OCI-LY3 (cell line): ENCODE results near the gene MYL7.

Experiments used
- H2AFZ ChIP-seq: fragments of 200-600, 300-600 bp; shearing (Covaris generic); 2 replicates; pipeline ENCODE4 v1.6.0; 2014; ENCODE audit warnings: antibody characterized with exemption, low read depth, low read length
- H3K27ac ChIP-seq: fragments of 200-600, 300-600 bp; sonication (generic); 2 replicates; pipeline ENCODE4 v1.5.1; 2014; ENCODE audit warnings: mild to moderate bottlenecking, low read length, moderate library complexity, mixed read lengths
- H3K27me3 ChIP-seq: fragments of 200-600, 300-600 bp; sonication (generic); 2 replicates; pipeline ENCODE4 v1.6.1; 2014; ENCODE audit warnings: low read depth, low read length, mixed read lengths
- H3K36me3 ChIP-seq: fragments of 200-600, 300-600 bp; sonication (generic); replicated peaks from 2 replicates; pipeline ENCODE3; 2014; ENCODE audit warnings: low read depth, low read length, mixed read lengths
- H3K4me1 ChIP-seq: fragments of 300-600, 200-600 bp; sonication (generic); 2 replicates; pipeline ENCODE4 v1.6.1; 2014; ENCODE audit warnings: low read length, mixed read lengths
- H3K4me2 ChIP-seq: fragments of 200-600, 300-600 bp; sonication (generic); 2 replicates; pipeline ENCODE4 v1.6.1; 2014; ENCODE audit warnings: low read length, mixed read lengths
- H3K4me3 ChIP-seq: fragments of 300-600, 200-600 bp; sonication (generic); 2 replicates; pipeline ENCODE4 v1.5.1; 2014; ENCODE audit warnings: antibody characterized with exemption, mild to moderate bottlenecking, low read length, moderate library complexity
- H3K79me2 ChIP-seq: fragments of 300-600, 200-600 bp; shearing (Covaris generic); 2 replicates; pipeline ENCODE4 v1.6.1; 2014; ENCODE audit warnings: mild to moderate bottlenecking, low read length, mixed read lengths
- H3K9ac ChIP-seq: fragments of 300-600, 200-600 bp; shearing (Covaris generic); 2 replicates; pipeline ENCODE4 v1.6.0; 2014; ENCODE audit warnings: mild to moderate bottlenecking, low read length, moderate library complexity
- H3K9me3 ChIP-seq: fragments of 200-600, 300-600 bp; shearing (Covaris generic); 2 replicates; pipeline ENCODE4 v1.6.1; 2014; ENCODE audit warnings: low read length, mixed read lengths; ENCODE audit not compliant: insufficient read depth
- H4K20me1 ChIP-seq: fragments of 200-600, 300-600 bp; sonication (generic); 2 replicates; pipeline ENCODE4 v1.6.1; 2016; ENCODE audit warnings: low read length, mixed read lengths; ENCODE audit not compliant: insufficient read depth
- CTCF ChIP-seq: fragments of 200-600, 300-600 bp; sonication (generic); IDR thresholded peaks from 2 replicates; pipeline ENCODE4 v1.5.1; 2014; ENCODE audit warnings: antibody characterized with exemption, low read length, low read depth
- EZH2phosphoT487 ChIP-seq: fragments of 200-600 bp; shearing (Covaris generic); IDR thresholded peaks from 2 replicates; pipeline ENCODE4 v1.6.1; 2018; ENCODE audit warnings: antibody characterized with exemption, mixed run types, low read depth

Gene MYL7

GRCh38 chr7:44094365-44094764, 46.8 kb downstream of the MYL7 start:
- Histone ChIP-seq H3K4me3 (no peak overlapping the region), H3K4me2 (no peak overlapping the region)
- TF ChIP-seq CTCF, result no peak

GRCh38 chr7:44093102-44093641, 48.0 kb downstream of the MYL7 start:
- Histone ChIP-seq H3K27ac (no peak overlapping the region), H3K4me2 (no peak overlapping the region), H3K4me1 (peaks cover 27% of the 10 kb centered on the region), H3K79me2 (no peaks in the 10 kb centered on the region), H3K4me3 (no peak overlapping the region), H3K9ac (no peak overlapping the region), H3K9me3 (no peaks in the 10 kb centered on the region), H3K36me3 (no peaks in the 10 kb centered on the region), H3K27me3 (no peaks in the 10 kb centered on the region), H2AFZ (no peak overlapping the region), H4K20me1 (no peaks in the 10 kb centered on the region)
- TF ChIP-seq CTCF (no peak), EZH2phosphoT487 (no peak)

More at GRCh38 chr7:44094365-44094764, 46.8 kb downstream of the MYL7 start:
- no peaks in the 10 kb centered on the region for H3K36me3 ChIP-seq
- H3K9ac ChIP-seq, result no peak overlapping the region
- H3K27me3 ChIP-seq, result no peaks in the 10 kb centered on the region
- H3K9me3 ChIP-seq, result no peaks in the 10 kb centered on the region
- peaks cover 27% of the 10 kb centered on the region for H3K4me1 ChIP-seq
- H2AFZ ChIP-seq, result no peak overlapping the region
- no peaks in the 10 kb centered on the region for H4K20me1 ChIP-seq
- no peaks in the 10 kb centered on the region for H3K79me2 ChIP-seq
- H3K27ac ChIP-seq, result no peak overlapping the region
